Uterus (tissue), 2 donors: ENCODE data around the gene CHADL.

Source experiments
- CTCF ChIP-seq, 4 experiments: fragments of 200-600 bp in 2 of 4; fragments of 450-650 bp in 2 of 4; sonication (generic) in 2 of 4; IDR thresholded peaks; one replicate each; pipeline ENCODE4 v1.5.1; 2016 to 2019; ENCODE audit warnings: antibody characterized with exemption in 4 of 4, mild to moderate bottlenecking in 2 of 4, moderate library complexity in 1 of 4
- POLR2A ChIP-seq, 2 donors: fragments of 450-650 bp; IDR thresholded peaks; one replicate each; pipeline ENCODE4 v1.6.1; 2016; ENCODE audit warnings: antibody characterized with exemption in 2 of 2, mild to moderate bottlenecking in 1 of 2, moderate library complexity in 1 of 2

GRCh38 chr22:41193829-41194228 is 46.9 kb downstream of the CHADL start:
- no peak for TF ChIP-seq CTCF (IDR thresholded peaks at IDR 0.05)
- TF ChIP-seq POLR2A (IDR thresholded peaks at IDR 0.05), result no peak
